C4-2B (cell line): ENCODE results near the gene CD48.

ENCODE experiments used
- ZFX ChIP-seq: fragments of 450-650 bp; IDR thresholded peaks from 2 replicates; pipeline ENCODE4 v1.6.1; 2017
- TF ChIP-seq, protein P1 (sequence below): fragments of 450-650 bp; conservative IDR thresholded peaks from 2 replicates; pipeline ENCODE4 v1.5.1; 2017; ENCODE audit warnings: mild to moderate bottlenecking

DNA sequence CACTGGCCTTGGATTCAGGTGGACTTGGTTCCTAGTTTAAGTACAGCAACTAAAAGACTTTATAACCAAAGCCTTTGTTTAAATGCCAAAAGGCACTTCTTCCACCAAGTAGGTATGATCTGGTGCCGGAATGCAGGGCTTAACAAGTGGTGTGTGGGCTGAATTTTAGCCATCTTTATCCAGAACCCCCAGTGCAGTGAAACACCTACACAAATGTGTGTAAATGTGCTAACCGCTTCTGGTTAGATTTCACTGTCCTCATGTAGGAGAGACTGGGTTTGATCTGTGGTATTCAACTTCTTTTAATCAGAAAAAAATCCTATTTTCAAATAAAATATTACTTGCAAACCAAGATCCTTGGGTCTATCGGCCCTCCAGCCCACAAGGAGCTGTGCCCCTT, 75.1 kb downstream of the CD48 start:
- TF ChIP-seq, protein P1, sequence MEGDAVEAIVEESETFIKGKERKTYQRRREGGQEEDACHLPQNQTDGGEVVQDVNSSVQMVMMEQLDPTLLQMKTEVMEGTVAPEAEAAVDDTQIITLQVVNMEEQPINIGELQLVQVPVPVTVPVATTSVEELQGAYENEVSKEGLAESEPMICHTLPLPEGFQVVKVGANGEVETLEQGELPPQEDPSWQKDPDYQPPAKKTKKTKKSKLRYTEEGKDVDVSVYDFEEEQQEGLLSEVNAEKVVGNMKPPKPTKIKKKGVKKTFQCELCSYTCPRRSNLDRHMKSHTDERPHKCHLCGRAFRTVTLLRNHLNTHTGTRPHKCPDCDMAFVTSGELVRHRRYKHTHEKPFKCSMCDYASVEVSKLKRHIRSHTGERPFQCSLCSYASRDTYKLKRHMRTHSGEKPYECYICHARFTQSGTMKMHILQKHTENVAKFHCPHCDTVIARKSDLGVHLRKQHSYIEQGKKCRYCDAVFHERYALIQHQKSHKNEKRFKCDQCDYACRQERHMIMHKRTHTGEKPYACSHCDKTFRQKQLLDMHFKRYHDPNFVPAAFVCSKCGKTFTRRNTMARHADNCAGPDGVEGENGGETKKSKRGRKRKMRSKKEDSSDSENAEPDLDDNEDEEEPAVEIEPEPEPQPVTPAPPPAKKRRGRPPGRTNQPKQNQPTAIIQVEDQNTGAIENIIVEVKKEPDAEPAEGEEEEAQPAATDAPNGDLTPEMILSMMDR, result no peak
- no peak for TF ChIP-seq ZFX
